Small intestine (tissue), 7 donors: ENCODE results near the gene MPHOSPH9. TPM values are rescaled to one million over a fixed set of nuclear protein-coding genes. Genes with fewer than 3 reads are reported as not detected.

Experiments used
- DNase-seq, 2 donors: peaks; one replicate each; pipeline versions ENCODE4 v3.0.0 to v3.0.0-alpha.2; 2013
- FAIRE-seq: peaks from 2 replicates; lab custom pipeline; 2012; peaks lifted over from hg19 to GRCh38; lab: Jason Lieb, UNC
- H3K27ac ChIP-seq, 3 donors: one replicate each; pipeline ENCODE4 v1.5.1; 2013; ENCODE audit warnings: low read length in 2 of 3, mild to moderate bottlenecking in 2 of 3, control low read depth in 1 of 3, inconsistent platforms in 1 of 3, low read depth in 1 of 3, moderate library complexity in 1 of 3
- H3K27me3 ChIP-seq, 3 donors: one replicate each; pipeline ENCODE4 v1.6.1; 2013; ENCODE audit warnings: low read length in 3 of 3, inconsistent platforms in 1 of 3; ENCODE audit not compliant: control insufficient read depth in 3 of 3, insufficient read depth in 3 of 3
- H3K36me3 ChIP-seq, 3 donors: one replicate each; pipeline ENCODE4 v1.6.1; 2013; ENCODE audit warnings: low read length in 3 of 3, inconsistent platforms in 1 of 3, low read depth in 1 of 3, mild to moderate bottlenecking in 1 of 3, moderate library complexity in 1 of 3; ENCODE audit not compliant: control insufficient read depth in 3 of 3, insufficient read depth in 2 of 3
- H3K4me1 ChIP-seq, 3 donors: one replicate each; pipeline ENCODE4 v1.6.1; 2013; ENCODE audit warnings: low read length in 2 of 3, inconsistent platforms in 1 of 3, low read depth in 1 of 3, mild to moderate bottlenecking in 1 of 3, moderate library complexity in 1 of 3; ENCODE audit not compliant: control insufficient read depth in 3 of 3, insufficient read depth in 2 of 3
- H3K4me3 ChIP-seq, 3 donors: one replicate each; pipeline ENCODE4 v1.5.1; 2013; ENCODE audit warnings: low read length in 3 of 3, control low read depth in 1 of 3, inconsistent platforms in 1 of 3, low read depth in 1 of 3, mild to moderate bottlenecking in 1 of 3, moderate library complexity in 1 of 3
- H3K9me3 ChIP-seq, 2 donors: one replicate each; pipeline ENCODE4 v1.6.1; 2013; ENCODE audit warnings: low read depth in 1 of 2, low read length in 1 of 2; ENCODE audit not compliant: control insufficient read depth in 2 of 2, insufficient read depth in 1 of 2
- WGBS, 3 donors: extraction: QIAGEN DNeasy Blood & Tissue Kit; methylation state at CpG; one replicate each; pipeline ENCODE4 v1.1.7; 2013; 5-methylcytosine and 5-hydroxymethylcytosine counted together
- polyA plus RNA-seq, 4 donors: library from polyadenylated mRNA; stranded (reverse) in 3 of 4; unstranded in 1 of 4; fragments of 200-250 nt in 3 of 4; fragments of 120-200 nt in 1 of 4; gene quantifications; one replicate each; pipeline versions ENCODE4 v1.2.1 to v1.2.3, GENCODE V29; 2013
- donor health status: healthy with polysubstance abuse.
- donor health status: control.
- donor health status: control.
- donor health status: Bipolar disorder and iron deficiency.
- donor health status: healthy.

MPHOSPH9 gene
- polyA plus RNA-seq, 4 donors: 1.6 to 16.4 (median 5.2) TPM

DNA sequence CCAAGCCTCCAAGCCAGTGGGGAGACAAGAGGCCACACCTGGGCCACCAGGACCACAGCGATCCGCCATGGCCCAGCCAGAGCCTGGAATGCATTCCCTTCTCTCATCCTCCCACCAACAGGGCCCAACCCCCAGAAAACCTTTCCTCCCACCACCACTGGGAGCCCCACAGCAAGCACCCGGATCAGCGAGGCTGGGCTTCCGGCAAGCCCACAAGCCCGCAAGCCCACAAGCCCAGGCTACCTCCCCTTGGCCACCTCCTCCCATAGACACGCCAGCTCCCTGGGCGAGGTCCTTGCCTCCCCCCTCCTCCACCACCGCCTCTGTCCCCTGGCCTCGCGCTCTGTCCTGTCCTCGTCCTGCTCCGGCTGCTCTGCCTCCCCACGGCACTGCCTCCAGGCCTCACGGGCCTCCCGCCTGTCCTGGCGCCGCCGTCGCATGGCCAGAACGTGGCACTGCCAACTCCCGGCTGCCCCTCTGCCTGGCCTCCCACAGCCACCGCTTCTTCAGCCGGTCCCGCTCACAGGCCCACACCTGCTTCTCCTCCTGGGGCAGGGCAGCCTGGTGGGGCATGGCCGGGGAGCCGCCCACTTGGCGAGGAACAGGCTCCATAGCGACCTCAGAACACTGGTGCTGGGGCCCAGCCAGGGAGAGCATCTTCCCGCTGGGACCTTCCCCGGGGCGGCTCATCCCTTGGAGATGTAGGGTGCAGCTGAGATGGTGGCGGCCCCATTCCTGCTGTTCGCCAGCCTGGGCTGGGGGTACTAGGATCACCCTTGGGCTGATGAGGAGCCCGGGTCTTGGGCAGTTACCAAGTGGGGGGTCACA lies 33.1 kb upstream of the MPHOSPH9 start:
- peaks cover 0 to 66% (median 10%) of the 10 kb centered on the region in 3 donors for H3K36me3 ChIP-seq
- FAIRE-seq (no peak), DNase-seq (no peak)
- peaks cover 2 to 7% (median 4%) of the 10 kb centered on the region in 3 donors for H3K4me1 ChIP-seq
- H3K9me3 ChIP-seq: no peaks in the 10 kb centered on the region
- 84 to 91% (median 88%) methylated on average over 25 to 35 of the region's 35 CpGs for WGBS, 3 donors
- no peak overlapping the region for H3K4me3 ChIP-seq
- H3K27ac ChIP-seq: no peak overlapping the region
- H3K27me3 ChIP-seq: no peaks in the 10 kb centered on the region

DNA sequence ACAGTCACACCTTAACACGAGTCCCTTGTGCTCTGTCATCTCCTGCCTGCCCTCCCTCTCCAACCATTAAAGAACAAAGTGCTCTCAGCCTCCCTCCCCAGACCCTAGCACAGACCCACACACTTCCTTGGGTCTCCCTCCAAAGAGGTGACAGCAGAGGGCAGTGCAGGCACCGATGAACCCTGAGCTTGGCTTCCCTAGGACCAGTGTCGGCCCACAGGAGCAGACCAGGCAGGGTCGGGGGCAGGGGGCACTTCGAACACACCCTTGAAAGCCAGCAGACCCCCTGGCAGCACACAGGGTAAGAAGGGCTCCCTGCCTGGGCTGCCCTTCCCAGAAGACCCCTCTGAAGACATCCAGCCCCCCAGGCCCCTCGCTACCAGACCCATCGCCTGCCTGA lies 31.7 kb upstream of the MPHOSPH9 start:
- no peaks in the 10 kb centered on the region for H3K9me3 ChIP-seq
- H3K4me1 ChIP-seq: peaks cover under 1 to 7% (median 4%) of the 10 kb centered on the region in 3 donors
- FAIRE-seq: no peak
- H3K27me3 ChIP-seq: no peaks in the 10 kb centered on the region
- H3K27ac ChIP-seq: no peak overlapping the region
- no peak overlapping the region for H3K4me3 ChIP-seq
- WGBS, 3 donors: 62 to 64% (median 63%) methylated on average over 7 of the region's 7 CpGs
- peak in 1 of 2 donors; percentile 13 for DNase-seq
- H3K36me3 ChIP-seq: peaks cover 0 to 71% (median 11%) of the 10 kb centered on the region in 3 donors

DNA sequence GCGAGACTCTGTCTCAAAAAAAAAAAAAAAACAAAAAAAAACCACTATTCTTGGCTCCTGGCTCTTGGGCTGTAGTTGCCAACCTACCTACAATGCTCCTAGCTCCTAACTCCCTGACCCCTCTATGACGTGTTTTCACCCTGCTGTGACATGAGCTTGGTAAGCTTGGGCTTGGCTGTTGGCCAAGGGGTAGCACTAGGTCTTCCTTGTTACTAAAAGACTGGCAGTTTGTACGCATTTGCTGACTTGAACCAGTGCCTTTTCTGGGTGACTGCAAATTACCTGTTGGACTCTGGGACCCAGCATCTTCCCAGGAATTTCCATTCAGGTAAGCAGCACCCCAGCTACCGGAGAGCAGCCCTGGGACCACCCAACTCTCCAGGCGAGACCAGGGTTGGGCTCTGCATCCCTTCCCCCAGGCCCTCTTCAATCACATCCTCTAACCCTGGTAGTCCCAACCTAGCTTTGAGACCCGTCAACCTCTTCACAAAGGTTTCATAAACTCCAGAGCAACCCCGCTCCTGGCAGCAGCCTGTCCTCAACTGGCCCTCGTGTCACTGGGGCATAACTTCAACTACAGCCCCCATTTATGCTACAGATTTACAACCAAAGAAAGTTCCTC lies 30.4 kb upstream of the MPHOSPH9 start:
- no peak for DNase-seq
- H3K36me3 ChIP-seq: peaks cover 0 to 78% (median 11%) of the 10 kb centered on the region in 3 donors
- FAIRE-seq: no peak
- no peaks in the 10 kb centered on the region for H3K27me3 ChIP-seq
- H3K9me3 ChIP-seq: no peaks in the 10 kb centered on the region
- no peak overlapping the region for H3K4me3 ChIP-seq
- 88 to 92% (median 90%) methylated on average over 7 to 8 of the region's 8 CpGs for WGBS, 3 donors
- H3K4me1 ChIP-seq: no peaks in the 10 kb centered on the region
- H3K27ac ChIP-seq: no peak overlapping the region

DNA sequence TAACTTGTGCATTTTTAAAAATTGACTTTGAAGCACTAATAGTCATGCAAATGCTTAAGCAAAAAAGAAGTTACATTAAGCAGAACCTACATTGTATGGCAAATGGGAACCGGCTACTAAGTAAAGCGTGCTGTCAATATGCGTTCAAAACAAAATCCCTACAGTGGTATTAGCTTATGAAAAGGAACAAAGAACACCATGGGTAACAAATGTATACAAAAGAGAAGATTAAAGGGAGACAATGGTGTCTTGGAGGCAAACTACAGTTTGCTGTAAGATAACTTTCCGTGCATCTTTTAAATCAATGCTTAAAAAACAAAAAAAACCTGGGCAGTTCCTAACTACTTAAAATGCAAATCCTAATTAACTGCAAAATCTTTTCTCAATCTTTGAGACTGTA lies 28.3 kb upstream of the MPHOSPH9 start:
- Histone ChIP-seq H3K4me3 (no peak overlapping the region), H3K9me3 (no peaks in the 10 kb centered on the region), H3K36me3 (peaks cover 0 to 69% (median 11%) of the 10 kb centered on the region in 3 donors), H3K27ac (no peak overlapping the region), H3K4me1 (no peaks in the 10 kb centered on the region), H3K27me3 (no peaks in the 10 kb centered on the region)
- FAIRE-seq (no peak), DNase-seq (no peak)
- 95 to 96% (median 95%) methylated on average over 4 of the region's 4 CpGs for WGBS, 3 donors

DNA sequence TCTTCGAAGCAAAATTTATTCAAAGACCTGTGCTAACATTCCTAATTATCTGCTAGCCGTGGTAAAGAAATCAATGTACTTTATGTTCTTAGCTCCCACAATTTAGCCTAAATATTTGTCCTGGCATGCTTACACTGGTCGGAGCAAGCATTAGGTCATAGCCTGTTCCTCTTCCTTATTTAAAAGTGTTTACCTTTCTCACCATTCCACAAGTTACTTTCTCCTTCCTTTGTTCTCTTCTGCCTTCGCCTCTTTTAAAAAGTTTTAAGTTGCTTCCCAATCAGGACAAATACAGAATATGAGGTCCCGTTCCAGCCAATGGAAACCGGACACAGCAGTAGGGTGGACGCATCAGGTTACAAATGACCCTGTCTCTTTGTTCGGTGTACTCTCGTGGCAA lies 27.1 kb upstream of the MPHOSPH9 start:
- Histone ChIP-seq H3K4me1 (no peaks in the 10 kb centered on the region), H3K36me3 (peaks cover 0 to 67% (median 11%) of the 10 kb centered on the region in 3 donors), H3K4me3 (no peak overlapping the region), H3K27ac (no peak overlapping the region), H3K27me3 (no peaks in the 10 kb centered on the region), H3K9me3 (no peaks in the 10 kb centered on the region)
- DNase-seq (no peak), FAIRE-seq (no peak)
- whole genome bisulfite sequencing, 3 donors: 77 to 90% (median 81%) methylated on average over 9 of the region's 9 CpGs

DNA sequence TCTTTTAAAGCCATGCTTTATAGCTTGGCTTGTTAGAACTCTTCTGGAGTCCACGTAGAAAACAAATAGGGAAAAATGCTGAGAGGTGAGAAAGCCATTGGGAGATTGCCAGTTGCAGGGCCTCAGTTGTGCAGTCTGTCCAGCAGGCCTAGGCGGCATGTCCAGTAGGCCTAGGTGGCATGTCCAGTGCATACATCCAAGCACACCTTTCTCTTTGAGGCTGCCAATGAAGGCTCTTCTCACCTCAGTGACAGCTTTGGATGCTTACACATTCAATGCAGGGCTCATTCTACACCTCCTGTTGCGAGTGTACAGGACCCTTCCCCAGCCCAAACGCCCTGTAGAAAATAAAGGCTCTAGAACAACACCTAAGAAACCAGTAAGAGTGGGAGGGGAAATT lies 25.7 kb upstream of the MPHOSPH9 start:
- no peak for FAIRE-seq
- DNase-seq: no peak
- WGBS, 3 donors: 68 to 92% (median 73%) methylated on average over 4 of the region's 4 CpGs
- H3K4me3 ChIP-seq: no peak overlapping the region
- H3K4me1 ChIP-seq: no peaks in the 10 kb centered on the region
- no peaks in the 10 kb centered on the region for H3K9me3 ChIP-seq
- H3K27ac ChIP-seq: no peak overlapping the region
- H3K36me3 ChIP-seq: peaks cover 0 to 67% (median 14%) of the 10 kb centered on the region in 3 donors
- no peaks in the 10 kb centered on the region for H3K27me3 ChIP-seq

DNA sequence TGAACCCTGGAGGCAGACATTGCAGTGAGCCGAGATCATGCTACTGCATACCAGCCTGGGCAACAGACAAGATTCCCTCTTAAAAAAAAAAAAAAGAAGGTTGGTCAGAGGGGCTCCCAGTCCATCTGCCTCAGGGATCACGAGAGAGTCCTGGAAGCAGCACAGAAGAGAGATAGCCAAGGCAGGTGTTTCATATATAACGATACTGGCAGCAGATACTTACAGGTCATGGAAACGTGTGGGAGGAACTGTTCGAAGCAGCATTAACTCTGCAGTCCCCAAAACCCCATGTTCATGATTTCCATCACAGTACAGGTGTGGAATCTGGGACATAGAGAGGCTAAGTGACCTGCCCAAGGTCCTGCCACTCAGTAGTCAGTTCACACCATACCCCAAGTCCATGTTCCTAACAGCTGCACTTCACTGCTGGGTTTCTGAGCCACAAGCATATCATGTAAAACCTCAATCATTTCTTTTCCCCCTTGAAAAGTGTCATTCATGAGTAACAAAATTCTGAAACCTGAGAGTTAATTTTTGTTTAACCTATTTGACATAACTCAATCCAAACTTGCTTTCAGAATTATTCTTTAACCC lies 22.0 kb upstream of the MPHOSPH9 start:
- Histone ChIP-seq H3K9me3 (peaks cover 0 to 3% of the 10 kb centered on the region in 2 donors), H3K27ac (no peak overlapping the region), H3K4me1 (peaks cover 0 to 14% (median 2%) of the 10 kb centered on the region in 3 donors), H3K36me3 (peaks cover 0 to 56% (median 4%) of the 10 kb centered on the region in 3 donors), H3K27me3 (no peaks in the 10 kb centered on the region), H3K4me3 (no peak overlapping the region)
- WGBS, 3 donors: 59 to 70% (median 70%) methylated on average over 5 of the region's 5 CpGs
- FAIRE-seq: no peak
- no peak for DNase-seq

DNA sequence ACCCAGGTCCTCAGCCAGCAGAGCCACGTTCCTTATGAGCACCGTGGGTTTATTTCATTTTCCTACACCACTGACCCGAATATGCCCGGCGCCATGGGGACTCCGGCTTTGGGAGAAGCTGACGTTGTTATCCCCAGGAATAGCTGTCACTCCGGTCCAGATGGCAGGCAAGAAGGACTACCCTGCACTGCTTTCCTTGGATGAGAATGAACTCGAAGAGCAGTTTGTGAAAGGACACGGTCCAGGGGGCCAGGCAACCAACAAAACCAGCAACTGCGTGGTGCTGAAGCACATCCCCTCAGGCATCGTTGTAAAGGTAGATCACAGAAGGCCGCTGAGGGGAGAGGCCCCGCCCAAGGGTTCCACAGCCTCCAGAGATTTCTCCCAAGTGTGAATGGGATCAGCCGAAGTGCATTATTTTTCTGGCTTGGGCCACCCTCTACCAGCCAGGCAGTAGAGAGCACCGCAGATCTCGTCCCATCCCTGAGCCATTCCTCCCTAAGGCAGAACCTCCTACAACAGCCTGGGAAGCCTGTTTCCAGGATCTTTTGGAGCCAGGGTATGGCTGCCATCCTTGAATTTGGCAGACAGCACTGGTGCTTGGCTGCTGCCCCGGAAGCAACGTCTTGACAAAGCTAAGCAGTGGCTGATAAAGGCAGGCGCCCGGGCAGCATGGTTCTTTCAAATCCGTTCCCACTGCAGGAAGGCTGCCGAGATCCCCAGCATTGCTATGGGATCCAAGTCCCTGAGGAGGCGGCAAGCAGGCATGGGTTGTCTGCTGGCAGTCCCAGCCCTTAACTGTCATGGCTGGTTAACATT lies 20.9 kb upstream of the MPHOSPH9 start:
- H3K9me3 ChIP-seq: peaks cover 0 to 3% of the 10 kb centered on the region in 2 donors
- H3K27ac ChIP-seq: no peak overlapping the region
- DNase-seq (no peak), FAIRE-seq (no peak)
- 85 to 89% (median 89%) methylated on average over 24 of the region's 24 CpGs for WGBS, 3 donors
- H3K4me3 ChIP-seq: no peak overlapping the region
- no peaks in the 10 kb centered on the region for H3K27me3 ChIP-seq
- peaks cover 0 to 53% (median 4%) of the 10 kb centered on the region in 3 donors for H3K36me3 ChIP-seq
- H3K4me1 ChIP-seq: peaks cover 0 to 14% (median 2%) of the 10 kb centered on the region in 3 donors
